HG03060 (cell line): ENCODE measurements around the gene MACROD2.

Source experiments
- ATAC-seq: cut with Tn5 transposase; IDR thresholded peaks from one replicate; pipeline ENCODE4 v1.9.1; 2021; ENCODE audit warnings: low read depth, moderate number of reproducible peaks; ENCODE audit not compliant: unreplicated experiment

Gene MACROD2

GRCh38 chr20:14497004-14497403, 501.7 kb downstream of the MACROD2 start:
- no peak for ATAC-seq

- no peak for ATAC-seq
Measured at GRCh38 chr20:14498772-14499171, 503.5 kb downstream of the MACROD2 start.

- no peak for ATAC-seq
Measured at GRCh38 chr20:14505476-14505875, 510.2 kb downstream of the MACROD2 start.

GRCh38 chr20:14507711-14508110, 512.4 kb downstream of the MACROD2 start:
- ATAC-seq: no peak

- no peak for ATAC-seq
Measured at GRCh38 chr20:14510341-14510740, 515.0 kb downstream of the MACROD2 start.

GRCh38 chr20:14512839-14513238, 517.5 kb downstream of the MACROD2 start:
- no peak for ATAC-seq

GRCh38 chr20:14518648-14519047, 523.3 kb downstream of the MACROD2 start:
- ATAC-seq: no peak

GRCh38 chr20:14521016-14521415, 525.7 kb downstream of the MACROD2 start:
- no peak for ATAC-seq

GRCh38 chr20:14521436-14521835, 526.1 kb downstream of the MACROD2 start:
- ATAC-seq: no peak

GRCh38 chr20:14522595-14522994, 527.3 kb downstream of the MACROD2 start:
- no peak for ATAC-seq

- ATAC-seq: no peak
Measured at GRCh38 chr20:14523090-14523489, 527.8 kb downstream of the MACROD2 start.

- ATAC-seq: no peak
Measured at GRCh38 chr20:14525426-14525825, 530.1 kb downstream of the MACROD2 start.

- ATAC-seq: no peak
Measured at GRCh38 chr20:14526891-14527290, 531.6 kb downstream of the MACROD2 start.

GRCh38 chr20:14531786-14532185, 536.5 kb downstream of the MACROD2 start:
- no peak for ATAC-seq

- ATAC-seq: no peak
Measured at GRCh38 chr20:14536738-14537137, 541.4 kb downstream of the MACROD2 start.

GRCh38 chr20:14538433-14538832, 543.1 kb downstream of the MACROD2 start:
- ATAC-seq: peak; percentile 95

- ATAC-seq: no peak
Measured at GRCh38 chr20:14543040-14543439, 547.7 kb downstream of the MACROD2 start.

GRCh38 chr20:14544688-14545087, 549.4 kb downstream of the MACROD2 start:
- no peak for ATAC-seq

- no peak for ATAC-seq
Measured at GRCh38 chr20:14550655-14551054, 555.3 kb downstream of the MACROD2 start.

GRCh38 chr20:14553774-14554534, 558.6 kb downstream of the MACROD2 start:
- no peak for ATAC-seq

GRCh38 chr20:14555676-14556075, 560.4 kb downstream of the MACROD2 start:
- no peak for ATAC-seq

- ATAC-seq: no peak
Measured at GRCh38 chr20:14556206-14556605, 560.9 kb downstream of the MACROD2 start.

GRCh38 chr20:14559612-14560011, 564.3 kb downstream of the MACROD2 start:
- ATAC-seq: no peak
